ENCODE measurements around the gene ITGB6. TPM values are rescaled to one million over a fixed set of nuclear protein-coding genes. Genes with fewer than 3 reads are reported as not detected.

Gene ITGB6
- total and polyA plus RNA-seq, 2 experiments from 2014 or later = 20.3 to 41.1 TPM

DNA sequence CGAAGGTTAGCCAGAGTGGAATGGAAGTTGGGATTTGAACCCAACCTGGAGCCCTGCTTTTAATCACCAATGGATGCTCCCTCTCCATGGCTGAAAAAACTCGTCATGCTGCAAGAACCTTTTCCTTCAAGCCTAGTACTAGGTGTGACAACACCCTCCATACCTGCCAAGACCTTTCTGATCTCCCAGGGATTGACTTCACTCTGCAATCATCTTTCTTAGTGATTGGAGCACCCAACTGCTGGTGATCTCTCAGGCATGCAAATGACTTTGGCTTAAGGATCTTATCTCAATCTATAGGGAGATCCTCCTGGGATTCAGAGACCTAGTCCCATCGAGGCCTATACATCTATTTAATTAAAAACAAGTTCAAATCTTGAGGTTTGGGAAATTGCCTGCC is 23.5 kb upstream of the ITGB6 start:
- Histone ChIP-seq H3K27ac (peak overlapping the region; percentile 95), H3K9me3 (ENCODE audit: low read depth) (no peaks in the 10 kb centered on the region), H3K9me2 (replicated peaks; ENCODE audit: insufficient read depth) (no peaks in the 10 kb centered on the region), H3K27me3 (no peaks in the 10 kb centered on the region), H2AFZ (no peak overlapping the region), H3K79me2 (no peaks in the 10 kb centered on the region), H3K4me3 (no peak overlapping the region), H3K4me2 (peak overlapping the region; percentile 45), H4K20me1 (ENCODE audit: insufficient read depth, poor library complexity, severe bottlenecking) (no peaks in the 10 kb centered on the region), H3K4me1 (ENCODE audit: insufficient read depth) (peaks cover 74% of the 10 kb centered on the region), H3K36me3 (replicated peaks; ENCODE audit: insufficient read depth, low read depth) (no peaks in the 10 kb centered on the region)
- no peak for DNase-seq (ENCODE audit: low spot score)
- WGBS (ENCODE audit: low lambda C conversion rate, missing lambda C conversion rate) = 42% methylated on average over 3 of the region's 3 CpGs
- no peak for TF ChIP-seq EZH2 (IDR thresholded peaks at IDR 0.05; ENCODE audit: borderline replicate concordance)
- TF ChIP-seq, protein P1, sequence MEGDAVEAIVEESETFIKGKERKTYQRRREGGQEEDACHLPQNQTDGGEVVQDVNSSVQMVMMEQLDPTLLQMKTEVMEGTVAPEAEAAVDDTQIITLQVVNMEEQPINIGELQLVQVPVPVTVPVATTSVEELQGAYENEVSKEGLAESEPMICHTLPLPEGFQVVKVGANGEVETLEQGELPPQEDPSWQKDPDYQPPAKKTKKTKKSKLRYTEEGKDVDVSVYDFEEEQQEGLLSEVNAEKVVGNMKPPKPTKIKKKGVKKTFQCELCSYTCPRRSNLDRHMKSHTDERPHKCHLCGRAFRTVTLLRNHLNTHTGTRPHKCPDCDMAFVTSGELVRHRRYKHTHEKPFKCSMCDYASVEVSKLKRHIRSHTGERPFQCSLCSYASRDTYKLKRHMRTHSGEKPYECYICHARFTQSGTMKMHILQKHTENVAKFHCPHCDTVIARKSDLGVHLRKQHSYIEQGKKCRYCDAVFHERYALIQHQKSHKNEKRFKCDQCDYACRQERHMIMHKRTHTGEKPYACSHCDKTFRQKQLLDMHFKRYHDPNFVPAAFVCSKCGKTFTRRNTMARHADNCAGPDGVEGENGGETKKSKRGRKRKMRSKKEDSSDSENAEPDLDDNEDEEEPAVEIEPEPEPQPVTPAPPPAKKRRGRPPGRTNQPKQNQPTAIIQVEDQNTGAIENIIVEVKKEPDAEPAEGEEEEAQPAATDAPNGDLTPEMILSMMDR (IDR thresholded peaks at IDR 0.05; ENCODE audit: poor library complexity) = no peak

DNA sequence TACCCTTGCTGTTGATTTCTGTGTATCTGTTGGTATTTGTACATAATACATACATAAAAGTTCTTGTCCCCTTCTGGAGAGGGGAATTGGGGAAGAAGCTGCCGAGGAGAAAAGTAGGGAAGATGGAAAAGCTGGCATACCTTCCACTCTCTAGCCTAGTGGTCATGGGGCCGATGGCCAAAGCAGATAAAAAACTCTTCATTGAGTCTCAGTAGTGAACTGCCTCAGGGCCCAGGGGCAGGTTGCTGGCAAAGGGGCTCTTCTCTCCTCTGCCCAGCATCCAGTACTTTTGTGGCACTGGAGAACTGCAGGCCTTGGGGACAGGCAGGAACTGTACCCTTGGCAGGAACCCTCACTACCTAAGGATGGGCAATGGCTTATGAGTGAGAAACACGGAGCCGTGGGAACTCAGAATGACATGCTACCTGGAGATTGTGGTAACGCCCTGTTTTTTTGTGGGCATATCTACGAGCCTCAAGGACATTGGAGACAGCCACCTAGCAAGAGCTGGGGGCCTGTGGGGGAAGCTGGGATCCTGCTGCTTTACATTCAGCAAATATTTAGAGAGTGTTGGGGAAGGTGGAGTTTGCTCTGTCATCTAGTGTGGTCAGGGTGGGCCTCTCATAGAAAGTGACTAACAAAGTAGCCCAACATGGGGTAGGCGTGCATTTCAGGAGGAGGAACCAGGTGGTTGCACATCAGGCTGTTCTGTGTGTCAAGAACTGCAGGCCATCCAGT is 22.6 kb upstream of the ITGB6 start:
- DNase-seq (ENCODE audit: low spot score) = peak; percentile 74
- H2AFZ ChIP-seq = no peak overlapping the region
- peak overlapping the region; percentile 95 for H3K27ac ChIP-seq
- H4K20me1 ChIP-seq (ENCODE audit: insufficient read depth, poor library complexity, severe bottlenecking) = no peaks in the 10 kb centered on the region
- H3K9me2 ChIP-seq (replicated peaks; ENCODE audit: insufficient read depth) = no peaks in the 10 kb centered on the region
- no peak overlapping the region for H3K4me3 ChIP-seq
- no peaks in the 10 kb centered on the region for H3K36me3 ChIP-seq (replicated peaks; ENCODE audit: insufficient read depth, low read depth)
- TF ChIP-seq, protein P1 (IDR thresholded peaks at IDR 0.05; ENCODE audit: poor library complexity) = no peak
- TF ChIP-seq EZH2 (IDR thresholded peaks at IDR 0.05; ENCODE audit: borderline replicate concordance) (no peak), EZH2phosphoT487 (IDR thresholded peaks at IDR 0.05; ENCODE audit: low read depth, severe bottlenecking, unreplicated experiment) (no peak)
- H3K9me3 ChIP-seq (ENCODE audit: low read depth) = no peaks in the 10 kb centered on the region
- WGBS (ENCODE audit: low lambda C conversion rate, missing lambda C conversion rate) = 69% methylated on average over 7 of the region's 7 CpGs
- peak overlapping the region; percentile 56 for H3K4me2 ChIP-seq
- H3K27me3 ChIP-seq = no peaks in the 10 kb centered on the region
- H3K79me2 ChIP-seq = no peaks in the 10 kb centered on the region
- peaks cover 66% of the 10 kb centered on the region for H3K4me1 ChIP-seq (ENCODE audit: insufficient read depth)

DNA sequence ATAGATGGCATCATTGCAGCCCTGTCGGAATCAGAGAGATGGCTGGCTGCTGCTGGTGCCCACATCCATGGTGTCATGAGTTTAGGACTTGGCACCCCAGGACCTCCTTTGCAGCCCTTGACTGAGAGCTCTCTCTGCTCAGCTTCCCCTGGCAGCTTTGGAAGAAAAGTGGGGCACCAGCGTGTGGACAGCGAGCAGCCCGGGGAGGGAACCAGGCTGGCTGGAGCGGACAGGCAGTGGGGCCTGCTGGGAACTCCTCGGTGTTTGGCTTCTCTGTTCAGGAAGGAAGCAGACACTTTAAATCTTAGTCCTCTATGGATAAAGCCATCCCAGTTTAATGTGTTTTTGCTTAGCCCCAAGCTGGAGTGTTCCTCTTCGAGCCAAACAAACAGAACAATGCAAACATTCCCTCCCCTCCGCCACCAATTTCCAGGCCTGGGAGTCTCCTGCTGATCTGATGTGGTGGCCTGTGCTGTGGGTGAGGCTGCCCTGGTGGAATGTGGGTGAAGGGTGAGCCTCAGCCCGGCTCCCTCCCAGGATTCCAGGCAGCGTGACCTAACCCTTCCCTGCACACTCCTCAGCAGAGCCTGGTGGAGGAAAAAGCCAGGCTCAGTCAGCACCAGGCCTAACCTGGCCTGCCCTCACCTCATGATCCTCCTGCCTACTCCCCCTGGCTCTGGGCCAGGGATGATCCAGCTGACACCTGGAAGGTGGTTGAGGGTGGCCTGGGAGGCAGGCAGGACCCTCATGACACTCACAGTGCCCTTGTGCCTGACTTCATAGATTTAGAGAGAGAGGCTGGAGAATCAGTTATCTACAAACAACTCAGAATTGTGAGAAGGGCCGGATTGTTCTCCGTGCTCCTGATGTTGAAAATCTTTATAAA is 21.6 kb upstream of the ITGB6 start:
- Histone ChIP-seq H3K4me2 (no peak overlapping the region), H2AFZ (no peak overlapping the region)
- TF ChIP-seq, protein P1 (IDR thresholded peaks at IDR 0.05; ENCODE audit: poor library complexity) = no peak
- TF ChIP-seq EZH2phosphoT487 (IDR thresholded peaks at IDR 0.05; ENCODE audit: low read depth, severe bottlenecking, unreplicated experiment) = no peak
- TF ChIP-seq EZH2 (IDR thresholded peaks at IDR 0.05; ENCODE audit: borderline replicate concordance) = no peak

More for the DNA sequence above, 21.6 kb upstream of the ITGB6 start:
- Histone ChIP-seq H3K79me2 (no peaks in the 10 kb centered on the region), H3K9me2 (replicated peaks; ENCODE audit: insufficient read depth) (no peaks in the 10 kb centered on the region), H3K36me3 (replicated peaks; ENCODE audit: insufficient read depth, low read depth) (no peaks in the 10 kb centered on the region), H4K20me1 (ENCODE audit: insufficient read depth, poor library complexity, severe bottlenecking) (no peaks in the 10 kb centered on the region), H3K4me1 (ENCODE audit: insufficient read depth) (peaks cover 56% of the 10 kb centered on the region), H3K9me3 (ENCODE audit: low read depth) (no peaks in the 10 kb centered on the region), H3K4me3 (no peak overlapping the region), H3K27ac (peak overlapping the region; percentile 95), H3K27me3 (no peaks in the 10 kb centered on the region)
- WGBS (ENCODE audit: low lambda C conversion rate, missing lambda C conversion rate) = 60% methylated on average over 12 of the region's 12 CpGs
- DNase-seq (ENCODE audit: low spot score) = peak; percentile 87
